Transverse colon (tissue), 4 donors: ENCODE data around the gene SRM.

Experiments
- CTCF ChIP-seq, 5 experiments: fragments of 200-600 bp in 3 of 5; fragments of 450-650 bp in 2 of 5; sonication (generic) in 3 of 5; IDR thresholded peaks; 1 replicate in 2 of 5; 2 replicates in 3 of 5; pipeline ENCODE4 v1.5.1; 2016 to 2017; ENCODE audit warnings: antibody characterized with exemption in 5 of 5, inconsistent platforms in 3 of 5, mild to moderate bottlenecking in 2 of 5, moderate library complexity in 1 of 5
- EP300 ChIP-seq: sonication (generic); formaldehyde crosslinking; IDR thresholded peaks from one replicate; pipeline ENCODE4 v1.6.1; 2017; ENCODE audit warnings: antibody characterized with exemption, low read depth
- POLR2A ChIP-seq: fragments of 450-650 bp; IDR thresholded peaks from one replicate; pipeline ENCODE4 v1.6.1; 2016; ENCODE audit warnings: antibody characterized with exemption, mild to moderate bottlenecking, moderate library complexity
- POLR2AphosphoS5 ChIP-seq, 3 donors: sonication (generic); formaldehyde crosslinking; IDR thresholded peaks; one replicate each; pipeline ENCODE4 v1.6.1; 2016; ENCODE audit warnings: antibody characterized with exemption in 3 of 3

GRCh38 chr1:11027316-11027715 lies 32.5 kb downstream of the SRM start:
- TF ChIP-seq POLR2A (no peak), CTCF (IDR thresholded peaks at IDR 0.05) (no peak), POLR2AphosphoS5 (IDR thresholded peaks at IDR 0.05) (no peak), EP300 (no peak)
